ENCODE measurements around the gene MLF2.

MLF2 gene

GRCh38 chr12:6778574-6779550, 25.9 kb upstream of the MLF2 start:
- DNase-seq (ENCODE audit: insufficient read length, low spot score), result no peak
- peak; percentile 100 for FAIRE-seq

GRCh38 chr12:6778217-6778573, 25.3 kb upstream of the MLF2 start:
- FAIRE-seq (no peak), DNase-seq (ENCODE audit: insufficient read length, low spot score) (no peak)
- TF ChIP-seq POLR2AphosphoS5 (IDR thresholded peaks at IDR 0.05; ENCODE audit: low read depth, low read length) (no peak), POLR2A (IDR thresholded peaks at IDR 0.05; ENCODE audit: low read depth, low read length) (no peak), POU2F2 (IDR thresholded peaks at IDR 0.05; ENCODE audit: low read depth, low read length) (no peak), PAX5 (IDR thresholded peaks at IDR 0.05; ENCODE audit: insufficient read depth, low read length, severe bottlenecking) (no peak), SPI1 (IDR thresholded peaks at IDR 0.05; ENCODE audit: low read depth, low read length) (no peak), TAF1 (IDR thresholded peaks at IDR 0.05; ENCODE audit: low read depth, low read length) (no peak)

More at GRCh38 chr12:6778574-6779550, 25.9 kb upstream of the MLF2 start:
- no peak for TF ChIP-seq SPI1 (IDR thresholded peaks at IDR 0.05; ENCODE audit: low read depth, low read length)
- TF ChIP-seq POU2F2 (IDR thresholded peaks at IDR 0.05; ENCODE audit: low read depth, low read length), result no peak
- no peak for TF ChIP-seq PAX5 (IDR thresholded peaks at IDR 0.05; ENCODE audit: insufficient read depth, low read length, severe bottlenecking)
- no peak for TF ChIP-seq POLR2AphosphoS5 (IDR thresholded peaks at IDR 0.05; ENCODE audit: low read depth, low read length)
- no peak for TF ChIP-seq TAF1 (IDR thresholded peaks at IDR 0.05; ENCODE audit: low read depth, low read length)
- no peak for TF ChIP-seq POLR2A (IDR thresholded peaks at IDR 0.05; ENCODE audit: low read depth, low read length)

- no peak for DNase-seq (ENCODE audit: insufficient read length, low spot score)
- FAIRE-seq, result peak; percentile 9
- TF ChIP-seq PAX5 (IDR thresholded peaks at IDR 0.05; ENCODE audit: insufficient read depth, low read length, severe bottlenecking) (no peak), TAF1 (IDR thresholded peaks at IDR 0.05; ENCODE audit: low read depth, low read length) (no peak), POLR2AphosphoS5 (IDR thresholded peaks at IDR 0.05; ENCODE audit: low read depth, low read length) (no peak), POLR2A (IDR thresholded peaks at IDR 0.05; ENCODE audit: low read depth, low read length) (no peak), SPI1 (IDR thresholded peaks at IDR 0.05; ENCODE audit: low read depth, low read length) (no peak), POU2F2 (IDR thresholded peaks at IDR 0.05; ENCODE audit: low read depth, low read length) (no peak)
Observed at GRCh38 chr12:6777386-6777785, 24.4 kb upstream of the MLF2 start.

- DNase-seq (ENCODE audit: insufficient read length, low spot score), result no peak
- TF ChIP-seq POLR2A (IDR thresholded peaks at IDR 0.05; ENCODE audit: low read depth, low read length) (no peak), TAF1 (IDR thresholded peaks at IDR 0.05; ENCODE audit: low read depth, low read length) (no peak), SPI1 (IDR thresholded peaks at IDR 0.05; ENCODE audit: low read depth, low read length) (no peak), POU2F2 (IDR thresholded peaks at IDR 0.05; ENCODE audit: low read depth, low read length) (no peak), PAX5 (IDR thresholded peaks at IDR 0.05; ENCODE audit: insufficient read depth, low read length, severe bottlenecking) (no peak), POLR2AphosphoS5 (IDR thresholded peaks at IDR 0.05; ENCODE audit: low read depth, low read length) (no peak)
- peak; percentile 62 for FAIRE-seq
Observed at GRCh38 chr12:6775185-6776174, 22.5 kb upstream of the MLF2 start.

- no peak for TF ChIP-seq PAX5 (IDR thresholded peaks at IDR 0.05; ENCODE audit: insufficient read depth, low read length, severe bottlenecking)
- no peak for TF ChIP-seq SPI1 (IDR thresholded peaks at IDR 0.05; ENCODE audit: low read depth, low read length)
- TF ChIP-seq POLR2A (IDR thresholded peaks at IDR 0.05; ENCODE audit: low read depth, low read length), result no peak
- no peak for TF ChIP-seq POLR2AphosphoS5 (IDR thresholded peaks at IDR 0.05; ENCODE audit: low read depth, low read length)
- no peak for TF ChIP-seq POU2F2 (IDR thresholded peaks at IDR 0.05; ENCODE audit: low read depth, low read length)
- no peak for TF ChIP-seq TAF1 (IDR thresholded peaks at IDR 0.05; ENCODE audit: low read depth, low read length)
- FAIRE-seq (peak; percentile 69), DNase-seq (ENCODE audit: insufficient read length, low spot score) (no peak)
Observed at GRCh38 chr12:6774499-6775062, 21.6 kb upstream of the MLF2 start.

GRCh38 chr12:6773590-6774351, 20.8 kb upstream of the MLF2 start:
- peak; percentile 5 for FAIRE-seq
- TF ChIP-seq POU2F2 (IDR thresholded peaks at IDR 0.05; ENCODE audit: low read depth, low read length) (no peak), TAF1 (IDR thresholded peaks at IDR 0.05; ENCODE audit: low read depth, low read length) (no peak), POLR2A (IDR thresholded peaks at IDR 0.05; ENCODE audit: low read depth, low read length) (no peak), PAX5 (IDR thresholded peaks at IDR 0.05; ENCODE audit: insufficient read depth, low read length, severe bottlenecking) (no peak), POLR2AphosphoS5 (IDR thresholded peaks at IDR 0.05; ENCODE audit: low read depth, low read length) (no peak), SPI1 (IDR thresholded peaks at IDR 0.05; ENCODE audit: low read depth, low read length) (no peak)
- DNase-seq (ENCODE audit: insufficient read length, low spot score), result no peak

GRCh38 chr12:6772726-6773589, 20.0 kb upstream of the MLF2 start:
- TF ChIP-seq PAX5 (IDR thresholded peaks at IDR 0.05; ENCODE audit: insufficient read depth, low read length, severe bottlenecking) (no peak), POLR2AphosphoS5 (IDR thresholded peaks at IDR 0.05; ENCODE audit: low read depth, low read length) (no peak), POLR2A (IDR thresholded peaks at IDR 0.05; ENCODE audit: low read depth, low read length) (no peak), POU2F2 (IDR thresholded peaks at IDR 0.05; ENCODE audit: low read depth, low read length) (no peak), SPI1 (IDR thresholded peaks at IDR 0.05; ENCODE audit: low read depth, low read length) (no peak), TAF1 (IDR thresholded peaks at IDR 0.05; ENCODE audit: low read depth, low read length) (no peak)
- DNase-seq (ENCODE audit: insufficient read length, low spot score) (no peak), FAIRE-seq (peak; percentile 5)

All from GM12891 (cell line).